Measurements from ENCODE around the gene IAH1. TPM values are rescaled to one million over a fixed set of nuclear protein-coding genes. Genes with fewer than 3 reads are reported as not detected.
A peak's percentile ranks its signal among the peaks of the same experiment; 100 is the strongest.

IAH1 gene
- total and polyA plus RNA-seq, 2 of the 4 experiments (the other 2 are of a cell fraction): 84.5 to 89.8 TPM

- H3K56ac ChIP-seq (ENCODE audit: extremely low read depth, insufficient read depth, low read length): no peak overlapping the region
- H3K9ac ChIP-seq (ENCODE audit: low read depth, low read length): no peak overlapping the region
- H3K23ac ChIP-seq (ENCODE audit: low read depth, low read length): no peak overlapping the region
- no peaks in the 10 kb centered on the region for H3K27me3 ChIP-seq (ENCODE audit: control insufficient read depth, insufficient read depth, low read length)
- H3K4ac ChIP-seq (ENCODE audit: low read depth, low read length): no peak overlapping the region
- H4K91ac ChIP-seq (ENCODE audit: insufficient read depth, low read depth, low read length): no peak overlapping the region
- peak overlapping the region; percentile 51 for H2AK9ac ChIP-seq (replicated peaks; ENCODE audit: low read depth, low read length, poor library complexity)
- DNase-seq (peak; percentile 94), ATAC-seq (ENCODE audit: low read depth) (peak; percentile 63)
- H4K5ac ChIP-seq (ENCODE audit: low read depth, low read length): no peak overlapping the region
- BruUV-seq (replicated peaks): no TSS peak
- POLR2A ChIA-PET (ENCODE audit: unreplicated experiment): no interaction called here
- H2AK5ac ChIP-seq (ENCODE audit: low read depth, low read length): no peak overlapping the region
- no peak overlapping the region for H2BK5ac ChIP-seq (ENCODE audit: low read depth, low read length, poor library complexity, severe bottlenecking)
- no peak overlapping the region for H4K8ac ChIP-seq (ENCODE audit: low read depth in 2 of 2, low read length in 2 of 2)
- peaks cover 20% of the 10 kb centered on the region for H3K9me1 ChIP-seq (ENCODE audit: insufficient read depth, low read length)
- H3K18ac ChIP-seq (ENCODE audit: low read depth, low read length): no peak overlapping the region
- H3K4me3 ChIP-seq (ENCODE audit: insufficient read depth, low read depth, low read length): no peak overlapping the region
- H3K14ac ChIP-seq (replicated peaks; ENCODE audit: low read depth, low read length): no peak overlapping the region
- H2BK15ac ChIP-seq (ENCODE audit: low read depth, low read length): no peak overlapping the region
- peaks cover 11% of the 10 kb centered on the region for H3K4me1 ChIP-seq (ENCODE audit: control insufficient read depth, insufficient read depth, low read length)
- TF ChIP-seq, protein P1, sequence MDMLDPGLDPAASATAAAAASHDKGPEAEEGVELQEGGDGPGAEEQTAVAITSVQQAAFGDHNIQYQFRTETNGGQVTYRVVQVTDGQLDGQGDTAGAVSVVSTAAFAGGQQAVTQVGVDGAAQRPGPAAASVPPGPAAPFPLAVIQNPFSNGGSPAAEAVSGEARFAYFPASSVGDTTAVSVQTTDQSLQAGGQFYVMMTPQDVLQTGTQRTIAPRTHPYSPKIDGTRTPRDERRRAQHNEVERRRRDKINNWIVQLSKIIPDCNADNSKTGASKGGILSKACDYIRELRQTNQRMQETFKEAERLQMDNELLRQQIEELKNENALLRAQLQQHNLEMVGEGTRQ (IDR thresholded peaks at IDR 0.05; ENCODE audit: low read depth, low read length): no peak
- TF ChIP-seq MAZ (IDR thresholded peaks at IDR 0.05; ENCODE audit: borderline replicate concordance, low read depth, low read length) (no peak), MAFK (IDR thresholded peaks at IDR 0.05; ENCODE audit: low read depth, low read length) (no peak), ELK1 (IDR thresholded peaks at IDR 0.05; ENCODE audit: borderline replicate concordance, low read depth, low read length) (no peak), BHLHE40 (IDR thresholded peaks at IDR 0.05; ENCODE audit: low read depth, low read length) (no peak), FOS (IDR thresholded peaks at IDR 0.05; ENCODE audit: low read depth, low read length) (no peak), RFX5 (IDR thresholded peaks at IDR 0.05; ENCODE audit: low read depth, low read length) (no peak), NFE2L2 (IDR thresholded peaks at IDR 0.05; ENCODE audit: low read depth, low read length) (no peak), CHD1 (IDR thresholded peaks at IDR 0.05; ENCODE audit: low read depth, low read length) (no peak), POLR2A (IDR thresholded peaks at IDR 0.05; ENCODE audit: low read depth, low read length) (no peak), RAD21 (IDR thresholded peaks at IDR 0.05; ENCODE audit: low read length) (no peak), SMC3 (IDR thresholded peaks at IDR 0.05; ENCODE audit: low read depth, low read length) (no peak), CTCF (conservative IDR thresholded peaks at IDR 0.05; ENCODE audit: low read depth, low read length) (no peak), MXI1 (IDR thresholded peaks at IDR 0.05; ENCODE audit: borderline replicate concordance, low read depth, low read length) (peak; percentile 57; the same call in 1 of the 2 replicates), RCOR1 (IDR thresholded peaks at IDR 0.05; ENCODE audit: insufficient replicate concordance, low read length) (peak; percentile 60), CEBPB (IDR thresholded peaks at IDR 0.05; ENCODE audit: low read depth, low read length) (no peak)
- peaks cover 33 to 78% of the 10 kb centered on the region in 2 experiments for H3K79me1 ChIP-seq (ENCODE audit: low read depth in 1 of 2, low read length in 2 of 2)
- peaks cover 66% of the 10 kb centered on the region for H3K36me3 ChIP-seq (ENCODE audit: control insufficient read depth, insufficient read depth, low read length)
- no peak overlapping the region for H3K4me2 ChIP-seq (ENCODE audit: low read depth, low read length)
- H2BK20ac ChIP-seq (ENCODE audit: low read depth, low read length): no peak overlapping the region
- H2BK120ac ChIP-seq (ENCODE audit: low read depth, low read length): no peak overlapping the region
- intact Hi-C loops (cut with micrococcal nuclease): no loop called here
- no peak overlapping the region for H3K27ac ChIP-seq (ENCODE audit: insufficient read depth, low read length)
- dilution Hi-C loops (cut with HindIII; ENCODE audit: low sequenced_read_pairs, unreplicated experiment): no loop called here
- CTCF ChIA-PET: no interaction called here
- no CpG with 5 or more reads among the region's 5 CpGs for WGBS, 2 experiments (ENCODE audit: extremely low coverage in 2 of 2, insufficient read length in 1 of 2)
- H4K20me1 ChIP-seq (ENCODE audit: insufficient read depth, low read length): peaks cover 36% of the 10 kb centered on the region
- H2AFZ ChIP-seq (replicated peaks; ENCODE audit: low read length, poor library complexity): no peak overlapping the region
- in situ Hi-C loops (cut with MboI; ENCODE audit: low sequenced_read_pairs): no loop called here
- H3K9me3 ChIP-seq (ENCODE audit: control insufficient read depth, insufficient read depth, low read length): no peaks in the 10 kb centered on the region
These were observed 10.2 kb downstream of the IAH1 start for GRCh38 chr2:9484533-9484932.

Measured in IMR-90 (cell line).